NCI-H2029 (cell line): ENCODE data around the gene OR2T1.
"Not testable (repeated sequence)": the region's sequence is repeated elsewhere in the genome, so short reads cannot be mapped to it uniquely, and the experiment has no call there.

ENCODE experiments used
- DNase-seq: peaks from one replicate; lab custom pipeline; 2025; lab: John Stamatoyannopoulos, UW

OR2T1 gene

GRCh38 chr1:248436303-248436702 is 33.5 kb downstream of the OR2T1 start:
- not testable (repeated sequence) for DNase-seq

- DNase-seq, result not testable (repeated sequence)
Measured at GRCh38 chr1:248438668-248439067, 35.8 kb downstream of the OR2T1 start.

- DNase-seq, result not testable (repeated sequence)
Measured at GRCh38 chr1:248439283-248439682, 36.4 kb downstream of the OR2T1 start.

GRCh38 chr1:248442500-248443277 is 39.8 kb downstream of the OR2T1 start:
- not testable (repeated sequence) for DNase-seq

GRCh38 chr1:248444603-248445002 is 41.8 kb downstream of the OR2T1 start:
- not testable (repeated sequence) for DNase-seq

GRCh38 chr1:248445399-248445798 is 42.6 kb downstream of the OR2T1 start, which contains the start of gene OR2T2:
Gene OR2T2 (plus strand): TSS chr1:248445637. CDS start chr1:248452798, 7,161 bp downstream.
- not testable (repeated sequence) for DNase-seq

GRCh38 chr1:248448409-248449074 is 45.7 kb downstream of the OR2T1 start:
- DNase-seq, result not testable (repeated sequence)

GRCh38 chr1:248449821-248450465 is 47.1 kb downstream of the OR2T1 start:
- not testable (repeated sequence) for DNase-seq

GRCh38 chr1:248450466-248451145 is 47.8 kb downstream of the OR2T1 start:
- DNase-seq, result not testable (repeated sequence)

- DNase-seq, result not testable (repeated sequence)
Measured at GRCh38 chr1:248453619-248454018, 50.8 kb downstream of the OR2T1 start.

GRCh38 chr1:248455045-248455444 is 52.2 kb downstream of the OR2T1 start:
- DNase-seq, result not testable (repeated sequence)

- not testable (repeated sequence) for DNase-seq
Measured at GRCh38 chr1:248456635-248457034, 53.8 kb downstream of the OR2T1 start.
